Measurements from ENCODE around the gene HYDIN. TPM values are rescaled to one million over a fixed set of nuclear protein-coding genes. Genes with fewer than 3 reads are reported as not detected.

HYDIN gene
- total RNA-seq, 1 experiment from 2014 or later: not detected

- POLR2A ChIA-PET: no interaction called here
- Histone ChIP-seq H3K27me3 (ENCODE audit: insufficient read depth, low read length) (peaks cover 10% of the 10 kb centered on the region; the same call in 1 of the 2 replicates), H3K4me1 (ENCODE audit: control insufficient read depth in 1 of 2, insufficient read depth in 2 of 2, low read length in 2 of 2) (peaks cover 9 to 16% of the 10 kb centered on the region in 2 experiments), H3K9me2 (ENCODE audit: insufficient read depth) (no peaks in the 10 kb centered on the region), H2AFZ (ENCODE audit: low read depth, low read length, poor library complexity, severe bottlenecking) (no peak overlapping the region), H3K79me2 (ENCODE audit: insufficient read depth, low read length) (peaks cover 25% of the 10 kb centered on the region), H3K9ac (ENCODE audit: low read length) (no peak overlapping the region), H3K27ac (ENCODE audit: low read depth, low read length) (no peak overlapping the region), H3K9me3 (ENCODE audit: control insufficient read depth in 1 of 2, insufficient read depth in 1 of 2, low read depth in 1 of 2, low read length in 2 of 2) (peaks cover 0 to 9% of the 10 kb centered on the region in 2 experiments; a peak in 1 of 4 replicates), H3K36me3 (ENCODE audit: control insufficient read depth in 1 of 2, insufficient read depth in 2 of 2, low read length in 2 of 2) (no peaks in the 10 kb centered on the region), H4K20me1 (ENCODE audit: insufficient read depth) (no peaks in the 10 kb centered on the region), H3K4me2 (ENCODE audit: low read length) (no peak overlapping the region), H3K4me3 (replicated peaks in 1 of 2; ENCODE audit: low read depth in 1 of 2, low read length in 2 of 2) (no peak overlapping the region)
- ATAC-seq (no peak), DNase-seq (ENCODE audit: low read depth, low spot score) (no peak)
- no TSS peak for BruUV-seq (replicated peaks)
- CTCF ChIA-PET: no interaction called here
- TF ChIP-seq TCF7L2 (IDR thresholded peaks at IDR 0.05; ENCODE audit: borderline replicate concordance, extremely low read depth, insufficient read depth, insufficient read length): no peak
- TF ChIP-seq, protein P1, sequence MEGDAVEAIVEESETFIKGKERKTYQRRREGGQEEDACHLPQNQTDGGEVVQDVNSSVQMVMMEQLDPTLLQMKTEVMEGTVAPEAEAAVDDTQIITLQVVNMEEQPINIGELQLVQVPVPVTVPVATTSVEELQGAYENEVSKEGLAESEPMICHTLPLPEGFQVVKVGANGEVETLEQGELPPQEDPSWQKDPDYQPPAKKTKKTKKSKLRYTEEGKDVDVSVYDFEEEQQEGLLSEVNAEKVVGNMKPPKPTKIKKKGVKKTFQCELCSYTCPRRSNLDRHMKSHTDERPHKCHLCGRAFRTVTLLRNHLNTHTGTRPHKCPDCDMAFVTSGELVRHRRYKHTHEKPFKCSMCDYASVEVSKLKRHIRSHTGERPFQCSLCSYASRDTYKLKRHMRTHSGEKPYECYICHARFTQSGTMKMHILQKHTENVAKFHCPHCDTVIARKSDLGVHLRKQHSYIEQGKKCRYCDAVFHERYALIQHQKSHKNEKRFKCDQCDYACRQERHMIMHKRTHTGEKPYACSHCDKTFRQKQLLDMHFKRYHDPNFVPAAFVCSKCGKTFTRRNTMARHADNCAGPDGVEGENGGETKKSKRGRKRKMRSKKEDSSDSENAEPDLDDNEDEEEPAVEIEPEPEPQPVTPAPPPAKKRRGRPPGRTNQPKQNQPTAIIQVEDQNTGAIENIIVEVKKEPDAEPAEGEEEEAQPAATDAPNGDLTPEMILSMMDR (IDR thresholded peaks at IDR 0.05 in 2 of 3, conservative IDR thresholded peaks at IDR 0.05 in 1 of 3; ENCODE audit: borderline replicate concordance in 1 of 3, insufficient read depth in 1 of 3, low read depth in 2 of 3, low read length in 2 of 3): no peak
- TF ChIP-seq EZH2 (IDR thresholded peaks at IDR 0.05): no peak
- TF ChIP-seq EZH2phosphoT487 (IDR thresholded peaks at IDR 0.05; ENCODE audit: borderline replicate concordance): no peak
- TF ChIP-seq ELF1 (IDR thresholded peaks at IDR 0.05; ENCODE audit: borderline replicate concordance, low read depth): no peak
- no peak for TF ChIP-seq SRF (IDR thresholded peaks at IDR 0.05; ENCODE audit: low read depth)
- intact Hi-C loops (cut with micrococcal nuclease): loop anchor here (5.0 kb wide), 1 partner anchor 554 kb away; the partner anchor contains the start of gene CALB2
- RAD21 ChIA-PET (ENCODE audit: low non-redundant PET in 1 of 2, low total read pairs in 2 of 2, uncharacterized antibody in 2 of 2, unreplicated experiment in 2 of 2): no interaction called here
These were observed 427.2 kb downstream of the HYDIN start for GRCh38 chr16:70803319-70803718.

- Histone ChIP-seq H2AFZ (ENCODE audit: low read depth, low read length, poor library complexity, severe bottlenecking) (peak overlapping the region; percentile 66), H3K79me2 (ENCODE audit: insufficient read depth, low read length) (peaks cover 42% of the 10 kb centered on the region), H3K4me1 (ENCODE audit: control insufficient read depth in 1 of 2, insufficient read depth in 2 of 2, low read length in 2 of 2) (peaks cover 9 to 16% of the 10 kb centered on the region in 2 experiments), H3K9me3 (ENCODE audit: control insufficient read depth in 1 of 2, insufficient read depth in 1 of 2, low read depth in 1 of 2, low read length in 2 of 2) (peaks cover 0 to 9% of the 10 kb centered on the region in 2 experiments; a peak in 1 of 4 replicates), H4K20me1 (ENCODE audit: insufficient read depth) (no peaks in the 10 kb centered on the region), H3K36me3 (ENCODE audit: control insufficient read depth in 1 of 2, insufficient read depth in 2 of 2, low read length in 2 of 2) (no peaks in the 10 kb centered on the region), H3K4me3 (replicated peaks in 1 of 2; ENCODE audit: low read depth in 1 of 2, low read length in 2 of 2) (peak overlapping the region in 1 of 2 experiments; percentile 74; a peak in 1 of 4 replicates), H3K27me3 (ENCODE audit: insufficient read depth, low read length) (no peaks in the 10 kb centered on the region), H3K27ac (ENCODE audit: low read depth, low read length) (no peak overlapping the region), H3K4me2 (ENCODE audit: low read length) (peak overlapping the region; percentile 83), H3K9me2 (ENCODE audit: insufficient read depth) (no peaks in the 10 kb centered on the region), H3K9ac (ENCODE audit: low read length) (peak overlapping the region; percentile 87; the same call in 1 of the 2 replicates)
- DNase-seq (ENCODE audit: low read depth, low spot score): no peak
- ChIA-PET CTCF (no interaction called here), POLR2A (interaction anchor here (0.8 to 1.0 kb wide), 3 partner anchors 8 to 114 kb away, joined by 3 to 7 read pairs (median 4); no protein-coding TSS in a partner anchor), RAD21 (ENCODE audit: low non-redundant PET in 1 of 2, low total read pairs in 2 of 2, uncharacterized antibody in 2 of 2, unreplicated experiment in 2 of 2) (no interaction called here)
- intact Hi-C loops (cut with micrococcal nuclease): loop anchor here (5.0 kb wide), 1 partner anchor 556 kb away; the partner anchor contains the start of gene CALB2
- no peak for ATAC-seq
- no TSS peak for BruUV-seq (replicated peaks)
- TF ChIP-seq RAD21 (IDR thresholded peaks at IDR 0.05; ENCODE audit: low read depth) (no peak), MAX (IDR thresholded peaks at IDR 0.05) (no peak), EZH2phosphoT487 (IDR thresholded peaks at IDR 0.05; ENCODE audit: borderline replicate concordance) (no peak), EZH2 (IDR thresholded peaks at IDR 0.05) (no peak)
- TF ChIP-seq, protein P2, sequence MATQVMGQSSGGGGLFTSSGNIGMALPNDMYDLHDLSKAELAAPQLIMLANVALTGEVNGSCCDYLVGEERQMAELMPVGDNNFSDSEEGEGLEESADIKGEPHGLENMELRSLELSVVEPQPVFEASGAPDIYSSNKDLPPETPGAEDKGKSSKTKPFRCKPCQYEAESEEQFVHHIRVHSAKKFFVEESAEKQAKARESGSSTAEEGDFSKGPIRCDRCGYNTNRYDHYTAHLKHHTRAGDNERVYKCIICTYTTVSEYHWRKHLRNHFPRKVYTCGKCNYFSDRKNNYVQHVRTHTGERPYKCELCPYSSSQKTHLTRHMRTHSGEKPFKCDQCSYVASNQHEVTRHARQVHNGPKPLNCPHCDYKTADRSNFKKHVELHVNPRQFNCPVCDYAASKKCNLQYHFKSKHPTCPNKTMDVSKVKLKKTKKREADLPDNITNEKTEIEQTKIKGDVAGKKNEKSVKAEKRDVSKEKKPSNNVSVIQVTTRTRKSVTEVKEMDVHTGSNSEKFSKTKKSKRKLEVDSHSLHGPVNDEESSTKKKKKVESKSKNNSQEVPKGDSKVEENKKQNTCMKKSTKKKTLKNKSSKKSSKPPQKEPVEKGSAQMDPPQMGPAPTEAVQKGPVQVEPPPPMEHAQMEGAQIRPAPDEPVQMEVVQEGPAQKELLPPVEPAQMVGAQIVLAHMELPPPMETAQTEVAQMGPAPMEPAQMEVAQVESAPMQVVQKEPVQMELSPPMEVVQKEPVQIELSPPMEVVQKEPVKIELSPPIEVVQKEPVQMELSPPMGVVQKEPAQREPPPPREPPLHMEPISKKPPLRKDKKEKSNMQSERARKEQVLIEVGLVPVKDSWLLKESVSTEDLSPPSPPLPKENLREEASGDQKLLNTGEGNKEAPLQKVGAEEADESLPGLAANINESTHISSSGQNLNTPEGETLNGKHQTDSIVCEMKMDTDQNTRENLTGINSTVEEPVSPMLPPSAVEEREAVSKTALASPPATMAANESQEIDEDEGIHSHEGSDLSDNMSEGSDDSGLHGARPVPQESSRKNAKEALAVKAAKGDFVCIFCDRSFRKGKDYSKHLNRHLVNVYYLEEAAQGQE (IDR thresholded peaks at IDR 0.05; ENCODE audit: low read depth): no peak
- TF ChIP-seq, protein P3, sequence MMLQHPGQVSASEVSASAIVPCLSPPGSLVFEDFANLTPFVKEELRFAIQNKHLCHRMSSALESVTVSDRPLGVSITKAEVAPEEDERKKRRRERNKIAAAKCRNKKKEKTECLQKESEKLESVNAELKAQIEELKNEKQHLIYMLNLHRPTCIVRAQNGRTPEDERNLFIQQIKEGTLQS (IDR thresholded peaks at IDR 0.05): no peak
These were observed 428.9 kb downstream of the HYDIN start for GRCh38 chr16:70801611-70802010.
